ENCODE results near the gene WDR75.

- TF ChIP-seq GATA2 (IDR thresholded peaks at IDR 0.05; ENCODE audit: low read depth, low read length) (no peak), GATA3 (IDR thresholded peaks at IDR 0.05; ENCODE audit: low read depth, low read length) (no peak)
Measured at GRCh38 chr2:189504238-189504637, 63.0 kb downstream of the WDR75 start.
